DMS53 treated with DMSO at 0.1 percent for 48 hours (cell line): ENCODE measurements around the gene HOXA9.
A peak's percentile ranks its signal among the peaks of the same experiment; 100 is the strongest.

ENCODE experiments used
- DNase-seq: peaks from one replicate; lab custom pipeline; 2025; ENCODE audit not compliant: unreplicated experiment; lab: John Stamatoyannopoulos, UW

Gene HOXA9

DNA sequence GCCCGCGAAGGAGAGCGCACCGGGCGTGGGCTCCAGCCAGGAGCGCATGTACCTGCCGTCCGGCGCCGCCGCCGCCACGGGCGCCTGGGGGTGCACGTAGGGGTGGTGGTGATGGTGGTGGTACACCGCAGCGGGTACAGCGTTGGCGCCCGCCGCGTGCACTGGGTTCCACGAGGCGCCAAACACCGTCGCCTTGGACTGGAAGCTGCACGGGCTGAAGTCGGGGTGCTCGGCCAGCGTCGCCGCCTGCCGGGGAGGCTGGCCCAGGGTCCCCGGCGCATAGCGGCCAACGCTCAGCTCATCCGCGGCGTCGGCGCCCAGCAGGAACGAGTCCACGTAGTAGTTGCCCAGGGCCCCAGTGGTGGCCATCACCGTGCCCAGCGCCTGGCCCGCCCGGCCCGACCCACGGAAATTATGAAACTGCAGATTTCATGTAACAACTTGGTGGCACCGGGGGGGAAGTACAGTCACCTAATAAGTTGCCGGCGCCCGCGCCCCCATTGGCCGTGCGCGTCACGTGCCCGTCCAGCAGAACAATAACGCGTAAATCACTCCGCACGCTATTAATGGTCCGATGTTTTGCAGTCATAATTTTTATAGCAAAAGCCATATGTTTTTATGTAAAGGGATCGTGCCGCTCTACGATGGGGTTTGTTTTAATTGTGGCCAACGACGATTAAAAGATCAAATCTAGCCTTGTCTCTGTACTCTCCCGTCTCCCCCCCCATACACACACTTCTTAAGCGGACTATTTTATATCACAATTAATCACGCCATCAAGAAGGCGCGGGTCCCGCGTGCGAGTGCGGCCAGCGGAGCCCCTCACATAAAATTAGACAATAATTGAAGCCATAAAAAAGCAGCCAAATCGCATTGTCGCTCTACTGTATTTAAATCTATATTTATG, at the start of gene HOXA9:
Gene HOXA9, minus strand, starts transcription at position 449 of the 907 bp plus-strand sequence. Its CDS starts 80 bp downstream, at position 369.
- DNase-seq: no peak

DNA sequence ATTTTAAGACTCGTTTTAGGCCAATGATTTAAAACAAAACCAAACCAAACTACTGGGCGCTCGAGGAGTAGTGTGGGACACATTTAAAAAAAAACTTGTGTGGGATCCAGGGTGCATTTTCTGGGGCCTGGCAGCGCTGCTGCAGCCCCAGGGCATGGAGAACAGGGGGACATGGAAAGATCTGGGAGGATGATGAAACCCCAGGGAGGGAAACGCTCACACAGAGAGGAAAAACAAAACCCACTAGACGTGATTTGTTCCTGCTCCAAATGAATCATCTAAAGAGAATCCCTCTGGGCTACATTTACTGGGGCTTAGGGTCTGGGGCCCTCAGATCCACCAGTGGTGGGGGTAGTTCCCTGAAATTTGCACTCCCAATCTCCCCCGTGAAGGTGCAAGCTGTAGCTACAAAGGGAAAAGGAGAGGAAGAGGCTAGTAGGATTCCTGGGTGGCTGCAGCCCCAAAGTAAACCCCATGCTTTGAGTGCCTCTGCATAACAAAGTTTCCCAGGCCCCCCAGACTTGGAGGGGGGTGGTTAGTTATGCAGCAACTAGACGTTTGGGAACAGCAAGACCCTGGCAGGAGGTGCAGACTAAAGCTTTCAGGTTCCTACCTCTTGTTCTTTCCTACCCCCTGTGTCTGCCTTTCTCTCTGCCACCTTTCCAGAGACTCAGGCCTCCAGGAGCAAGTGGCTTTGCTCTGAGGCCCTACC, 49.1 kb upstream of the HOXA9 start:
- no peak for DNase-seq

DNA sequence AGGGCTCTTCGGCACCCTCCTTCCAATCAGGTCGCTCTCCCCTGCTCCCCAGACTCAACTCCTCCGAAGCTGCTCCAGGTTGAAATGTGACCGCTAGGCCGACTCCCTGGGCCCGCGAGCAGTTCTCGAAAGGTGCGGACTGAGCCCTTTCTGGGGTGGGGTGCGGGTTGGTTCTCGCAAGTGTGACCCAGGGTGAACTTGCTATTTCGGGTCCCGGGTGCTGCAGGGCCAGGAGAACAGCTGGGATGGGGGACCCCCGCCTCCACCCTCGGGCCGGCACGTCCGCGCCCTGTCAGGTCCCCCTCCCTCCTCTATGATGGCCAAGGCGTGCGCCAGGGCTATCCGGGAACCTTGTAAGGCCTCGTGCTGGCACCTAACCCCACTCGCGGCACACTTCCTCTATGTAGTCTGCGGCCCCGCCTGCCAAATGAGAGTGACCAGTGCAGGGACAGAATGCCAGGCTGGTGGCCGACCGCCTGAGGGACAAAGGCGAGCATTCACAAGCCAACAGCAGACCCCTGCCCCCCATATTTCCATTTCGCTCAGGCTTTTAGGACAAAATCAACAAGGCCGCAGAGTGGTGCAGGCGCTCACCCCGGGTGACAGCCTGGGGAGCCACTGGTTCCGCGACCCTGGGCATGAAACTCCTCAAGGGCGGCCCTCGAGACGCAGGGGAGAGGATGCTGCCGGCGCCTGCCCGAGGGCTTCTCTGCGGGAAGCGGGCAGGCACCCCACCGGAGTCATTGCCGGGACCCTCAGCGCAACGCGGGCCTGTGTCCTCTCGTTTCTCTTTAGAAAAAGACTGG, 48.3 kb upstream of the HOXA9 start:
- DNase-seq: no peak

DNA sequence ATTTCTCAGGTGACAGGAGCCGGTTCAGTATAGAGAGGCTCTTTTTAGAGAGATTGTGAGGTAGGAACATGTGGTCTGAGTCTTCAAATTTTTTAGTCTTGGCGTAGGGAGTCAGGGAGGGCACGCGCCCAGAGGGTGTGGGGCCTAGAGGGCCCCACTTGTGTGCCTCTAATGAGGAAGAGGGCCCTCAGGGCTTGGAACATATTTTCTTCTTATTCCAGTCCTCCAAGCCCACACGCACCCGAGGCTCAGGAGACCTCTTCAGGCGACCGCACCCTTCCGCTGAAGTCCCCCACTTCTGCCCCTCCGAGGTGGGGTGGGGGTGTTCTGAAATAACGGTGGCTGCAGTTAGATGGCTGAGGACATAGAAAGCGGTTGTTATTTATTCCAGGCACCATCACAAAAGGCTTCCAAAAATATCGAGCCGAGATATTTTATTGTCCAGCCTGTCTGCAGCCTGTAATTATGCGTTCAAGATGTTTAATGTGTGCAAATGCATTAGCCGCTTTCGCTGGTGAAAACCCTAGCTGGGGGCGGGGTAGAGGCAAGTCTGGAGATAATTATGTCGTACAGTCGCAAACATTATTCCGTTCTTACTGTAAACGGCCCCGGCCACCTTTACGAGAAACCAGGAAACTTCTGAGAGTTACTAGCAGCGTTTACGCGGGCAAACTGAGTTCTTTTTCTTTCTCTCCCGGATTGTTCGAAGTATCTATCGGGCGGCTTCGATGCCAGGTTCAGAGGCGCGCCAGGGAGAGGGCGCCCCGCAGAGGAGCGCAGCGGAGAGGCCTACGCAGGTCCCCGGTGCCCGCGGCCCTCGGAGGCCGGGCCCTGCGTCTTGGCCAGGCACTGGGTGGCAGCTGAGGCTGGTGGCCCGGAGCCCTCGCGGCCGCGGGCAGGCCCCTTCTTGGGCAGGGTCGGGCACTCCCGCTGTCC, 47.4 kb upstream of the HOXA9 start:
- DNase-seq: no peak

DNA sequence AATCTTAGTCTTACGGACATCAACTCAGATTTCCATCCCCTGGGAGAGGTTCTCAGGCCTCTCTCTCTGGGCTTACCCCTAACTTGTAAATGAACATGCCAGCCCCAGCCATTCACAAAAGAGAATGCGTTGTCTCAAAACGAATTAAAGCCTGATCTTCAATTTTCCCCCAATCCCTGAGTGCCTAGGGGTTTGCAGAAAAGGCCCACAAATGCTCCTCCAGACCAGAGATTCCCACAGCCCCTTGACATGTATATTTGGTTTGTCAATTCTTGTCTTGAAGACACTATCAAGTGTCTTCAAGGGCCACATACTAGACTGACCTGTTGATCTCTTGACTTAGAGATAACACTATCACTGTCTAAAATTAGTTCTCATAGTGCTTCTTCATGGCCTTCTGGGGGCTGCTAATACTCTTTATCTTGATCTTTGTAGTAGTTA, 46.4 kb upstream of the HOXA9 start:
- no peak for DNase-seq

DNA sequence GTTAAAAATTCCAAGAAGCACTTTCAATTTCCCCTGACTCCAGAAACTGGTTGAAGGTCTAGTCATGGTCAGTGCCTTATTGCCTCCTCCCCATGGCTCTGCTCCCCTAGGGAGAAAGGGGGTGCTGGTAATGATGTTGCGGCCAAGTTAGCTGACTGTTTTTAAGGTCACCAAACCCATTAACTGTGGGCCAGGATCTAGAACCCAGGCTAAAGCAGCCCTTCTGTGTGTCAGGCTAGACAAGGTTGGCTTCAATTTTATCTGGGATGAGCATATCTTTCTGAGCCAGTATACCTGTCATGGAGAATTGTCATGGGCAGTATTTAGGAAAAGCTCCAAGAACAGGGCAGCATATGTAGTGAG, 45.7 kb upstream of the HOXA9 start:
- DNase-seq: no peak

DNA sequence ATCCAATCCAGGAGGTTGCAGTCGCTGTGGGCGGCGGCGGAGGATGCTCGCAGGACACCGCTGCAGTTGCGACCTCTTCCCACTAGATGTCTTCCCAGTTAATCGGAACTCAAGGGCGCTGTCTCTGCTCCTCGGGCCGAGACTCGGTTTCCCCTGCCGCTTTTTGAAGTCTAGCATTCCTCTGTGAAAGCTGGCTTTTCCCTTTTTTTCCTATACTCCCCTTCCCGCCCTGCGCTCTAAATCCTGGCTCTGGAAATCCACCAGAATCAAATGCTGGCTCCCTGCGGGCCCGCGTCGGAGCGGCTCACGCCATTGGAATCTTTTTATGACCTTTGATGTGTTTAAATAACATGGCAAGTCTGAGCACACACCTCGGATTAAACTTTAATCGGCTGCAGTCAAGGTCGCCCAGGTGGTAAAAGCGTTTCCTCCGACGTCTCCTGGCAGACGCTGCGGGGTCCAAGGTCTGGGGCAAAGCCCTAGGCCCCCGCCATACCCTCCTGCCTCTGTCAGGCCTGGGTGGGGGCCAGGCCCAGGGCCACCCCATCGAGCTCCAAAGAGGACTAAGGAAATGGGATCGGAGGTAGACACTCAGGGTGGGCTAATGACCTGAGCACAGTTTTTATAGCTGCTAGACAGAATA, 45.2 kb upstream of the HOXA9 start:
- peak; percentile 66 for DNase-seq

DNA sequence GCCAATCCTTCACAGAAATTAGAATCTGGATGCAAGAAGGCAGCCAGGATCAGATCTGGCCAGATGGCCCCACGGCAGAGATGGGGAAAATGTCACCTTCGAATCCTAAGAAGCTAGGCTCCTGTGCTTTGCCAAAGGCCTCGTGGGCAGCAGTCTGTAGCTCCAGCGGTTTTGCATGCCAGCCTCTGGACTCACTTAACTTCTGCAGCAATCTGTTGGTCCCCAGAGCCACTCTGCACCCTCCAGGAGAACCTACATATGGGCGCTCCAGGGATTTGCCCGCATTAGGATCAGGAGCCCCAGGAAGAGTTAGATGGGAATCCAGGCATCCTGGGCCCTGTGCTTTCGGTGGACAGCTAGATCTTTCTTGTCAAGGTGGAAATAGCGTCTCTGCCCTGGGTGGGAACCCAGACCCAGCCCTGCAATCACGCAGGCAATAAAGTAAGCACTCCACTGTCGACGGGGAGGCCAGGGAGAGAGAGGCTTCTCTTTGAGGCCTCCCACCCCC, 44.6 kb upstream of the HOXA9 start:
- no peak for DNase-seq

DNA sequence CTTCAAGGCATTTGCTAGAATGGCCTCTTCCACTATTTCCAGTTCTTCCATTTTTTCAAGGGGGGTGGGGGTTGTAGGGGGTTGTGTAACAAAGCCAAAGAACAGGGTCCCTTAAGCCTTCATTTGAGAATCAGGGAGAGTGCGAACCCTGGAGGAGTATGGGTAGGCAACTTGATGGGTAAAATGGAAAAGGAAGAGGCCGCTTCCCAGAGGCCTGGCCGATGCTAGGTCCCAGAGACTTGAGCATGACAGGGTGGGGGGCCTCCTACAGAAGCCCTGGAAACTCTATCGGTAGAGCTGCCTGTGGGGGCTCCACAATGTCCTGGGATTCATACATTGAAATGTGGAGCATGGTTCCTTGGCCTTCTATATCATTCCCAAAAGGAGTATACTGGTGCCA, 43.7 kb upstream of the HOXA9 start:
- no peak for DNase-seq

DNA sequence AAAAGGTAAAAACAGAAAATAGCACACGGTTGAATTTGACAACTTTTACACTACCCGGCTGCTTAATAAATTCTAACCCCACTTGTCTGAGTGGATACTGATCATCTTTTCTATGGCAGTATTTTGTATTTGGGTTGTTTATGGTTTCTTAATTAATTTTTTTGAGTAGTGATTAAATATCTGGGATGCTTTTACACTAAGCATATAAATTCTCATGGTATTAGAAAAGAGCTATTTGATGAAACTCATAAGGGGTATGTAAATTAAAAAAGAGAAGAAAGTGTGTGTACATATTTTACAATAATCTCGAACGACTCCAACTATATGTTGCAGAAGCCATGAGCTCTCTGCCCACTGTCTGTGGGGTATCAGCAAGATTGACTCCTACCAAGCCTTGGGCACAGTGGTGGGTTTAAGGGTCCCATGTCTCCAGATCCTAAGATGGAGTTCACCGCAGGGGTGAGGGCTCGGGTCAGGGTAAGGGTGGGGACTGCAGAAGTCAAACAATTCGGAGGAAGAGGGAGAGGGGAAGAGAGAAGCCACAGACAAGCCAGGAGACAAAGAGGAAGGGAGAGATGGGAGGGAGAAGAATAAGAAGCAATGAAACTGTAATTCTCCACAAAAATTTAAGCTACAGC, 42.1 kb upstream of the HOXA9 start:
- DNase-seq: no peak

DNA sequence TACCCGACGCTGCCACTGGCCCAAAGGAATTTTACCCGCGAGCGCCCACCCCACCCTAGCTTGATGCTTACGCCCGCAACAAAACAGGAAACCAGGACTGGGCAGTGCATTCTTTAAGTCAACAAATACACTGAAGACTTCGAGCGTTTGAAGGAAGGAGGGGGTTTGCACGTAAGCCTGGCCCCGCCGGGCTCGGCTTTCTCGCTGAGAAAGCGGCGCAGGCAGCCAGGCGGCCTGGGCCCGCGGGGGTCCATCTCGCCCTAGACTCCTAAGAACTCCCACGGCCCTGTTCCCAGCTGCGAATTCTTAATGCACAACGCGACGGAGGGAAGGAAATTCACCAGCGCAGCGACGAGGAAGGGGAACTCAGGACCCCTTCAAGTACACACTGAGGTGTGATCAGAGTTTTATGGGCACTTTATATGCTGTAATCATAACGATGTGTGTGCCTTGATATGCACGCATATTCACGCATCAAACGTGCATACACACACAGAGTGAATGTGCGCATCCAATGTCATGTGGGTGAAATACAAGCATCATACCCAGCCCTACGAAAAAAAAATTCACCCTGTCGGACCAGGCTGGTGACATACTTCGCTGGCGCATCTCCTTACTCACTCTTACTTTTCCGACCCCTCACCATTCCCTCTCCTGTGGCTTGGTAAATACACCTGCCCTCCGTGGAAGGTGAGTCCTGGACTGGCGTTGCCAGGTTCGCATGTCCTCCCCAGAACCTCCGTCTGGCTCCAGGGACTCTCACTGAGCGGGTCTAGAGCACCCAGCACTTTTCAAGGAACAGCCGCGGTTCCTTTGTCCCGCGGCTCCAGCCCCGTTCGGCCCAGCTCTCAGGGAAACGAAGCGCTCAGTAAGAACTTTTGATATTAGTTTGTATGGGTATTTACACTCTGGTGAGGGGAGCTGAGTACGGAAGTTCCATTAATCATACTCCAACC, 40.3 kb upstream of the HOXA9 start:
- no peak for DNase-seq

DNA sequence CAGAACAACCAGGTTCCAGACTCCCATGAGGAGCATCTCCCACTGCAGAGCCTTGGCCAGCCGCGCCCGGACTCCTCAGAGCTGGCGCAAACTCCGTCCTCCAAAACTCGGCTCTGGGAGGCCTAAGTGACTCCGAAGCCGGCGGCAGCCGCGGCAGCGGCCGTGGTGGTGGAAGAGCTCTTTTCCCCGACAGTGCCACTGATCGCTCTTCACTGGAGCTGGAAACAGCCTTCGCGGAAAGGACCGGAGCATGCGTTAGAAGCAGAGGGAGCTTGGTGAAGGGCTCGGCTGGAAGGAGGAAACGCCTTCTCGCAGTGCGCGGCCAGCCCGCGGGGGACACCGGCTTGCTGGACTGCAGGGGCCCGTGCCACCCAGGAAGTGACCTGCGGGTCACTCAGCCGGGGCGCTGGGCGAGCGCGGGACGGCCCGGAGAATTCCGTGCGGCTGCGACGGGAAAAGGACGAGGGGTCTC, 39.5 kb upstream of the HOXA9 start:
- DNase-seq: no peak

DNA sequence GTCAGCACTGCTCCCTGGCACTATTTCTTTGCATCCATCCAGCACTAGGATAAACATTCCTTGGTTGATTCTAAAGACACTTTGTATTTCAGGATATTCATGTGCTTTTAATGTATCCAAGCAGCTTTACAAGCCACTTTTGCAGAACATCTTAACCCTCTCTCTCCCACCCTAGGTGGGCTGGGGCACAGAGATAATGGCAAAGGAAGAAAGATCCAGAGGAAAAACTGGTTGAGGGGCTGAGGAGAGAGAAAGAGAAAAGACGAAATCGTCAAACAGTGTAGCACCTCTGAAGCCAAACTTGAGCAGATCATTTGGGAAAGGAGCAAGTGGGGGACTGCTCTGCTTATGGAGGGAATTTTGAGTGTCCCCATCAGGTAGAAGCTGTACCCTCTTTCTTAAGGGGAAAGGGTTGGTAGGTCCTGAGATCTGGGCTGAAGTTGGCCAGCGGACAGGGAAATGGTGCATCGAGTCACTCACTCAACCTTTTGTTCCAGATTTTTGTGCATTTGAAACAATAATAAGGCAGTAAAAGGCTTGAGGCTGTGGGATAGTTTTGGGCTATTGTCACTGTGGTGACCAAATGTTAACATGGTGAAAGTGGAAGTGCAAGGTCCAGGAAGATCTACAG, 38.7 kb upstream of the HOXA9 start:
- DNase-seq: no peak

DNA sequence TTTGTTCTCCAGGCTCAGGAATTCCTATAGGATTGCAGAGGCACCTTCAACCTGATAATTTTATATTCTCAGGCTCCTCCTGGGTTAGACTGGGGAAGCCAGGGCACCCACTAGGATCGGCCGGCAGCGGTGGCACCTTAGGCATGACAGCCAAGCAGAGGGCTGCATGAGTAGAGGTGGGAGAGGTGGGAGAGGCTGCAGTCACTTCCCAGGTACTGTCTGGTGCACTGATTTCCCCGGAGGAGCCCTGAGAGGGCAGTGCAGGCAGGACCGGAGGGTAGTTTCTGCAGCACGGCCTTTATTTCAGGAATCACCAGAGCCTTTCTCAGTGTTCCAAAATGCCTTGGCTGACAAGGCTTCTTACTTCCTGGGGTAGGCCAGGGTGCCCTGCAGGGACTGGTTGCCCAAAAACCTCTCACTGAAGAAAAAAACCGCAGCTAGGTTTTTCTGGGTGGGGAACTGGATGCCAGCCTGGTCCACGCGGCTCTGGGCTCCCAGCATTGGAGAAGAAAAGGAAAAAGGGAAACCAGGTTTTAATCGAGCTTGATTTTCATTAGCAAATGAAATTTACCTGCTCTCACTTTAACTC, 38.1 kb upstream of the HOXA9 start:
- DNase-seq: no peak

DNA sequence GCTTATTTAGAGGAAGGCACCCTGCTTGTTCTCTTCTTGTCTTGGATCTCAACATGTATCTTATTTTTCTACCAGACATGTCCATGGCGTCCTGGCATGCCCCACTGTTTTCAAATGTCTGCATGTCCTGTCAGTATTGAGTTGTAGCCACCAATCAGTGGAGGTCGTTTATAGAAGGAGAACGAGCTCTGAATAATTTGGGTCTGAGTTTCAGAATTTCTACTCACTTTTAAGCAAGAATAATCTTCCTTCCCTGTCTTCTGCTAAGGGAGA, 37.5 kb upstream of the HOXA9 start:
- DNase-seq: no peak

DNA sequence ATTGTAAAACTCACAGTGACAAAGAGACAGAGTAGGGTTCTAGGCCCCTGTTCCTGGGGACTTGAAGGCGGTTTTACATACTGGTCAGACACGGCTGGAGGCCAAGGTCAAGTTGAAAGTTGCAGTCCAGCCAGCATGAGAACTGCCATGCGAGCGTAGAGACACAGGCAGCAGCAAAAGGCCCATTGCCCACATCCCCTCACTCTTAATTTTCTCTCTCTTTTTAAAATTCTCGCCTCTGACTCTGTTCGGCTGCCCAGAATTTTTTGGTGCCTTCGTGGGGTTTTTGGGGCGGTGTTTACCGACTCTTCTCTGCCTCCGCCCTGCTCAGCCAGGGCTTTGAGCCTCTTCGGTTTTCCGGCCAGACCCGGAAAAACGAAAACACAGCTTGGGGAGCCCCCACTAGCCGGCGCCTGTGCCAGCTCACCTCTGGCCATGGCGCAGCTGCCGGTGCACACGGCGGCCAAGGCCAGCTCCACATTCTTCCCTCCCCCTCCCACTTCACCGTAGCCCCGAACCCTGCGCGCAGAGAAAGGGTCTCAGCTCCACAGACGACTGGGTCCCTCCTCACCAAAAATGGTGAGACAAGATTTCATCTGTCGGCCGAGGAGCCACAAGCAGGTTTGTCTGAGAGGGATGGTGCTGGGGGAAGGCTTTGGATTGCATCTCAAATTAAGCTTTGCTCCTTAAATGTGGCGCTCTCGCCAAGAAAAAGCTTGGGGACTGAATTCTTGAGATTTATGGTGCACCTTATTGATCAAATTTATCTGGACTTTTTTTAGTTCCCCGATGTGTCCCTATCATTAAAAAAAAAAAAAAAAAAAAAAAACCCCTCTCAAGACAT, 36.9 kb upstream of the HOXA9 start:
- DNase-seq: no peak
